ENCODE results near the gene IQUB. TPM values are rescaled to one million over a fixed set of nuclear protein-coding genes. Genes with fewer than 3 reads are reported as not detected.

The IQUB gene
- 0.87 and 6.3 TPM in 2 replicates for total RNA-seq

GRCh38 chr7:123534383-123535260 lies at the start of gene IQUB:
Gene IQUB (minus strand): TSS chr7:123534595. CDS start chr7:123512340, 22,255 bp downstream.

GRCh38 chr7:123557398-123558288 lies 23.2 kb upstream of the IQUB start, which contains the start of gene NDUFA5:
Gene NDUFA5 (minus strand): TSS chr7:123557818. CDS start chr7:123557795, 23 bp downstream.

Small RNA genes lying within 50 kb of the gene (small RNA-seq; reads per million reads assigned to genes)
- gene RNU6-296P = not detected

Other genes with a start within 250 kb of the IQUB start
- 26.3 and 33.9 TPM in 2 replicates for gene NDUFA5, start 23.2 kb upstream of the IQUB start, total RNA-seq
- 0.11 TPM in 1 of 2 replicates, not detected in the other for gene ASB15, start 67.2 kb upstream of the IQUB start, total RNA-seq
- not detected in 2 replicates for gene LMOD2, start 121.3 kb upstream of the IQUB start, total RNA-seq
- 16.5 and 20.8 TPM in 2 replicates for gene WASL, start 214.4 kb upstream of the IQUB start, total RNA-seq

Data from placental epithelial cell (primary cell).